Endothelial cell of umbilical vein (primary cell): ENCODE measurements around the gene DARS1. TPM values are rescaled to one million over a fixed set of nuclear protein-coding genes. Genes with fewer than 3 reads are reported as not detected.
"Not testable (repeated sequence)": the region's sequence is repeated elsewhere in the genome, so short reads cannot be mapped to it uniquely, and the experiment has no call there.

Source experiments
- BruUV-seq: library from RNA; stranded (reverse); fragments of 400-500 nt; replicated peaks from 2 replicates; lab custom pipeline; 2021; lab: Mats Ljungman, UMichigan
- CTCF ChIA-PET: fragments of 300-600, 350-600 bp; sonication (Branson Sonifier 250); formaldehyde crosslinking; loops from one replicate; lab custom pipeline; 2021; ENCODE audit warnings: antibody characterized with exemption, inconsistent platforms; lab: Charles Lee
- POLR2A ChIA-PET: fragments of 300-600, 350-600 bp; sonication (Branson Sonifier 250); formaldehyde crosslinking; loops from one replicate; lab custom pipeline; 2021; ENCODE audit warnings: antibody characterized with exemption, inconsistent platforms; lab: Charles Lee
- DNase-seq: peaks from one replicate; pipeline ENCODE4 v3.0.0-alpha.2; 2011; ENCODE audit warnings: low read depth, low spot score
- FAIRE-seq: peaks from 2 replicates; lab custom pipeline; 2011; peaks lifted over from hg19 to GRCh38; lab: Jason Lieb, UNC
- H2AFZ ChIP-seq: 2 replicates; pipeline ENCODE4 v1.6.0; 2012; ENCODE audit warnings: low read depth, low read length, control low read depth, inconsistent platforms
- H3K27ac ChIP-seq: 2 replicates; pipeline ENCODE4 v1.5.1; 2011; ENCODE audit warnings: low read depth, mild to moderate bottlenecking, control low read depth, low read length, moderate library complexity; ENCODE audit not compliant: insufficient read depth
- H3K27me3 ChIP-seq, 2 experiments: 2 replicates each; pipeline versions ENCODE4 v1.6.0 to v1.6.1; 2011; ENCODE audit warnings: low read length in 2 of 2, mixed read lengths in 1 of 2; ENCODE audit not compliant: control insufficient read depth in 2 of 2, insufficient read depth in 2 of 2
- H3K36me3 ChIP-seq, 2 experiments: 2 replicates in 1 of 2; 3 replicates in 1 of 2; pipeline ENCODE4 v1.5.1; 2011; ENCODE audit warnings: low read length in 2 of 2, mild to moderate bottlenecking in 1 of 2, moderate library complexity in 1 of 2; ENCODE audit not compliant: control insufficient read depth in 2 of 2, insufficient read depth in 2 of 2; ENCODE audit errors: extremely low read depth in 1 of 2
- H3K4me1 ChIP-seq: 3 replicates; pipeline ENCODE4 v1.5.1; 2011; ENCODE audit warnings: mild to moderate bottlenecking, low read length; ENCODE audit not compliant: control insufficient read depth, insufficient read depth; ENCODE audit errors: extremely low read depth
- H3K4me2 ChIP-seq: 2 replicates; pipeline ENCODE4 v1.6.1; 2011; ENCODE audit warnings: low read length, control low read depth, mixed read lengths; ENCODE audit not compliant: insufficient read depth
- H3K4me3 ChIP-seq, 3 experiments: fragments of 200-600 bp in 1 of 3; sonication (generic), shearing (Covaris generic) in 1 of 3; replicated peaks in 1 of 3; 2 replicates each; pipeline ENCODE4 v1.5.1; 2011 to 2016; ENCODE audit warnings: control low read depth in 3 of 3, low read length in 3 of 3, mild to moderate bottlenecking in 2 of 3, inconsistent platforms in 1 of 3, low read depth in 1 of 3, moderate library complexity in 1 of 3; ENCODE audit not compliant: insufficient read depth in 1 of 3
- H3K79me2 ChIP-seq: 2 replicates; pipeline ENCODE4 v1.6.0; 2012; ENCODE audit warnings: low read length, inconsistent platforms; ENCODE audit not compliant: control insufficient read depth, insufficient read depth
- H3K9ac ChIP-seq: replicated peaks from 2 replicates; pipeline ENCODE3; 2011; ENCODE audit warnings: low read length, control low read depth; ENCODE audit not compliant: insufficient read depth; ENCODE audit errors: extremely low read depth
- H3K9me1 ChIP-seq: replicated peaks from 3 replicates; pipeline ENCODE4 v1.6.0; 2011; ENCODE audit warnings: mild to moderate bottlenecking, low read length; ENCODE audit not compliant: control insufficient read depth, insufficient read depth; ENCODE audit errors: extremely low read depth
- H3K9me3 ChIP-seq: replicated peaks from 2 replicates; pipeline ENCODE4 v1.5.1; 2012; ENCODE audit warnings: low read length, inconsistent platforms; ENCODE audit not compliant: control insufficient read depth, insufficient read depth
- H4K20me1 ChIP-seq: replicated peaks from 2 replicates; pipeline ENCODE3; 2011; ENCODE audit warnings: mild to moderate bottlenecking, low read length; ENCODE audit not compliant: control insufficient read depth, insufficient read depth; ENCODE audit errors: extremely low read depth
- FOS ChIP-seq: IDR thresholded peaks from 2 replicates; pipeline ENCODE4 v1.6.1; 2011; ENCODE audit warnings: mild to moderate bottlenecking, low read length, moderate library complexity, borderline replicate concordance; ENCODE audit not compliant: insufficient read depth
- POLR2A ChIP-seq: IDR thresholded peaks from 2 replicates; pipeline ENCODE4 v1.6.1; 2012; ENCODE audit warnings: low read depth, mild to moderate bottlenecking, control low read depth, low read length
- POLR2AphosphoS5 ChIP-seq: IDR thresholded peaks from 2 replicates; pipeline ENCODE4 v1.6.1; 2012; ENCODE audit warnings: low read depth, mild to moderate bottlenecking, control low read depth, low read length, moderate library complexity; ENCODE audit not compliant: insufficient read depth
- dilution Hi-C: fragments of 300-500 bp; cut with MboI; formaldehyde crosslinking; loops from one replicate; pipeline ENCODE4 v1.15.0; 2019; ENCODE audit warnings: low sequenced_read_pairs; ENCODE audit not compliant: extremely low pct_ligation_motif_present
- intact Hi-C: fragments of 100-400 bp; cut with micrococcal nuclease; formaldehyde crosslinking; loops from one replicate; pipeline ENCODE4 v1.10.0; 2022
- polyA plus RNA-seq, 4 experiments: library from polyadenylated mRNA; depleted of rRNA in 3 of 4; stranded (reverse) in 3 of 4; unstranded in 1 of 4; fragments of >200 nt; gene quantifications; 2 replicates each; pipeline versions ENCODE4 v1.2.1 to v1.2.3, GENCODE V29; 2011 to 2012; ENCODE audit warnings: missing spikeins in 1 of 4
- total RNA-seq: library from RNA; stranded (reverse); gene quantifications from 2 replicates; pipeline ENCODE4 v1.2.3, GENCODE V29; 2021

Gene DARS1
- total and polyA plus RNA-seq, 2 donors (not counting 3 experiments of a cell fraction or from before 2014, with no cell fraction given) = 20.9 to 41.5 TPM

- H3K4me1 ChIP-seq, H3K9me1 ChIP-seq, H3K36me3 ChIP-seq, H3K9me3 ChIP-seq, FAIRE-seq, H3K27me3 ChIP-seq, DNase-seq, POLR2A ChIA-PET, H4K20me1 ChIP-seq, dilution Hi-C loops, H3K27ac ChIP-seq, BruUV-seq: not testable (repeated sequence)
- intact Hi-C loops = loop anchor here (5.0 kb wide), 3 partner anchors 36 to 344 kb away; partner anchors contain the start of genes R3HDM1, UBXN4 and ZRANB3
- H3K79me2 ChIP-seq = peaks cover 30% of the 10 kb centered on the region
- CTCF ChIA-PET = interaction anchor here (0.8 to 1.9 kb wide), 4 partner anchors 9 to 888 kb away, joined by 3 to 8 read pairs (median 5); no protein-coding TSS in a partner anchor
- peak overlapping the region; percentile 83 for H3K9ac ChIP-seq
- H3K4me3 ChIP-seq = peak overlapping the region in 2 of 3 experiments; percentile 57 to 83
- H3K4me2 ChIP-seq = peak overlapping the region; percentile 73
- H2AFZ ChIP-seq = peak overlapping the region; percentile 75
These were observed 108.7 kb downstream of the DARS1 start for GRCh38 chr2:135876770-135877169.

GRCh38 chr2:135876066-135876711 lies 109.2 kb downstream of the DARS1 start, which contains the start of gene MCM6:
Gene MCM6, minus strand, starts transcription at chr2:135876443. Its CDS starts 78 bp downstream, at chr2:135876365.
- ChIA-PET CTCF (interaction anchor here (0.8 to 1.9 kb wide), 8 partner anchors 10 to 887 kb away, joined by 3 to 8 read pairs (median 4); no protein-coding TSS in a partner anchor), POLR2A (no interaction called here)
- Histone ChIP-seq H4K20me1 (no peaks in the 10 kb centered on the region), H3K9me3 (no peaks in the 10 kb centered on the region), H2AFZ (peak within 1 kb of the TSS; percentile 97), H3K4me3 (peak within 1 kb of the TSS; percentile 75 to 83 (median 76)), H3K36me3 (peaks cover 0 to 4% of the 10 kb centered on the region in 2 experiments), H3K9ac (peak within 1 kb of the TSS; percentile 83), H3K9me1 (no peaks in the 10 kb centered on the region), H3K79me2 (peaks cover 30% of the 10 kb centered on the region), H3K27me3 (no peaks in the 10 kb centered on the region), H3K4me1 (peaks cover 5% of the 10 kb centered on the region), H3K4me2 (peak within 1 kb of the TSS; percentile 85), H3K27ac (peak within 1 kb of the TSS; percentile 58)
- TF ChIP-seq POLR2AphosphoS5 (peak; percentile 44), POLR2A (peak; percentile 26), FOS (no peak)
- intact Hi-C loops (loop anchor here (5.0 kb wide), 3 partner anchors 36 to 344 kb away; partner anchors contain the start of genes R3HDM1, UBXN4 and ZRANB3), dilution Hi-C loops (no loop called here)
- FAIRE-seq (peak; percentile 92), DNase-seq (peak; percentile 99)
- BruUV-seq = TSS peak; percentile 58
